VCaP (cell line): Measurements from ENCODE around the gene POLR2B.

Experiments used
- H3K27ac ChIP-seq: fragments of 450-650 bp; 2 replicates; pipeline ENCODE4 v1.5.1; 2017
- TF ChIP-seq, protein P1 (sequence below): fragments of 450-650 bp; conservative IDR thresholded peaks from 2 replicates; pipeline ENCODE4 v1.5.1; 2017; ENCODE audit warnings: mild to moderate bottlenecking, moderate library complexity

Gene POLR2B

DNA sequence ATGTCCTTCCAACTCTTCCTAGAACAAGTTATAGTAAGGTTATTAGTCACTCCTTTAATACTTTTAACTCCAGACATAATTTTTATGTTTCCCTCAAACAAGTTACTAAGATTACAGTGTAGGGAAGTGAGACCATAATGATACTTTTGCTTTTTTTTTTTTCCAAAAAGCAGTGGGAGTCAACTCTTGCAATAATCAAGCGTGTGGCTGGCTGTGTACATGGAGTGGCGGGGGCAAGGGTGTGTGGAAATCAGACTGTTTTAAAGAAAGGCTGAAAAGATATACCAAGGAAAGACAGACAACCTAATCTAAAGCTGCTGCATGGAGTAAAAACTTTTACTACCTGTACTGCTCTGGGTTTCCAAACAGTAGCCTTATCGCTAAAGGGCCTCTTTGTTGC, 5.4 kb upstream of the POLR2B start:
- TF ChIP-seq, protein P1, sequence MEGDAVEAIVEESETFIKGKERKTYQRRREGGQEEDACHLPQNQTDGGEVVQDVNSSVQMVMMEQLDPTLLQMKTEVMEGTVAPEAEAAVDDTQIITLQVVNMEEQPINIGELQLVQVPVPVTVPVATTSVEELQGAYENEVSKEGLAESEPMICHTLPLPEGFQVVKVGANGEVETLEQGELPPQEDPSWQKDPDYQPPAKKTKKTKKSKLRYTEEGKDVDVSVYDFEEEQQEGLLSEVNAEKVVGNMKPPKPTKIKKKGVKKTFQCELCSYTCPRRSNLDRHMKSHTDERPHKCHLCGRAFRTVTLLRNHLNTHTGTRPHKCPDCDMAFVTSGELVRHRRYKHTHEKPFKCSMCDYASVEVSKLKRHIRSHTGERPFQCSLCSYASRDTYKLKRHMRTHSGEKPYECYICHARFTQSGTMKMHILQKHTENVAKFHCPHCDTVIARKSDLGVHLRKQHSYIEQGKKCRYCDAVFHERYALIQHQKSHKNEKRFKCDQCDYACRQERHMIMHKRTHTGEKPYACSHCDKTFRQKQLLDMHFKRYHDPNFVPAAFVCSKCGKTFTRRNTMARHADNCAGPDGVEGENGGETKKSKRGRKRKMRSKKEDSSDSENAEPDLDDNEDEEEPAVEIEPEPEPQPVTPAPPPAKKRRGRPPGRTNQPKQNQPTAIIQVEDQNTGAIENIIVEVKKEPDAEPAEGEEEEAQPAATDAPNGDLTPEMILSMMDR = no peak

GRCh38 chr4:56976283-56976836, 2.3 kb upstream of the POLR2B start:
- H3K27ac ChIP-seq = peak overlapping the region; percentile 88
- TF ChIP-seq, protein P1 = no peak

More for the DNA sequence above, 5.4 kb upstream of the POLR2B start:
- no peak overlapping the region for H3K27ac ChIP-seq

DNA sequence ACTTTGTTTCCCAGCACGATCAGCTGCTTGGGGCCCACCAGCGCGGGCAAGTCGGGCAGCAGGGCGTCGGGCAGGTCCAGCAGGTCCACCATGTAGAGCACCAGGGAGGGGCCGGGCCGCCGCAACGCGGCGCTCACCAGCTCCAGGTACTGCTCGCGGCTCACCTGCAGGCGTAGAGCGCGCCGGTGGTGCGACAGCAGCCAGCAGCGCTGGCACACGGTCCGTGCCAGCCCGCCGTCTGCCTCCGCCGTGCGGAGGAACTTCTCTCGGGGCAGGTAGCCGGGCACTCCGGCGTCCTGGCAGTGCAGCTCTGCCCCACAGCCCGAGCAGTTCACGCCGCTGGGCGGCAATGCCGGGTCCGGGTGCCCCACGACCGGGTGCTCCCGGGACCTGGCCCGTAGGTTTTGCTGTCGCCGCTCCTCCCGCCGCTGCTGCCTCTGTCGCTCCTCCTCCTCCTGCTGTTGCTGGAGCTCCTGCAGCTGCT, 1.8 kb upstream of the POLR2B start:
- peak overlapping the region; percentile 88 for H3K27ac ChIP-seq
- TF ChIP-seq, protein P1 = peak; percentile 48

DNA sequence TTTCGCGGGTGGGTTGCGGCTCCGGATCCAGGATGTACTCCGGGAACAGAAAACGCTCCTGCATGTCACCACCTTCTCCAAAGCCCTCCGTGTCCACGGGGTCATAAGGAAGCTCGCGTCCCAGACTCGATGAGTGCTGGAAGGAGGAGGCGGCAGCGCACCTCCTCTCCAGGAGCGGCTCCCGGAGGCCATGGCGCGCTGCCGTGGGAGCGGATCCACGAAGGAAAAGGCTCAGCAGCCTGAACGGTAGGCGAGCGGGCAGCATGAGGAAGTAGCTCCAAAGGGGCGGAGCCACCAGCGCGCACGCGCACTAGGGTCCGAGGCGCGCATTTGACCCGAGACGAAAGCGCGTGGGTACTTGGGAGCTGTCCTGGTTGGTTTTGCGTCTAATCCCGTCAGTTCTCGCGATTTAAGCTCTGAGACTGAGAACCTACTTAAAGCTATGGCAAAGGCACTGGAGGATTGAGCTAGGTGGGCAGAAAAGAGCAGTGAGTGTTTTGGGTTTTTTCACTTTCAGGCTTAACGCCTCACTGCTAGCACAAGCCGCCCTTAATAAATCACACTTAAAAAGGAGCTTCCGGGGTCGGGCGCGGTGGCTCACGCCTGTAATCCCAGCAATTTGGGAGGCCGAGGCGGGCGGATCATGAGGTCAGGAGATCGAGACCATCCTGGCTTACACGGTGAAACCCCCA, 1.2 kb upstream of the POLR2B start, which contains the start of gene NOA1:
TSS of gene NOA1 (minus strand) at position 286 of the 692 bp plus-strand sequence. CDS start at position 265, 21 bp downstream.
- TF ChIP-seq, protein P1 = no peak
- peak within 1 kb of the TSS; percentile 88 for H3K27ac ChIP-seq

DNA sequence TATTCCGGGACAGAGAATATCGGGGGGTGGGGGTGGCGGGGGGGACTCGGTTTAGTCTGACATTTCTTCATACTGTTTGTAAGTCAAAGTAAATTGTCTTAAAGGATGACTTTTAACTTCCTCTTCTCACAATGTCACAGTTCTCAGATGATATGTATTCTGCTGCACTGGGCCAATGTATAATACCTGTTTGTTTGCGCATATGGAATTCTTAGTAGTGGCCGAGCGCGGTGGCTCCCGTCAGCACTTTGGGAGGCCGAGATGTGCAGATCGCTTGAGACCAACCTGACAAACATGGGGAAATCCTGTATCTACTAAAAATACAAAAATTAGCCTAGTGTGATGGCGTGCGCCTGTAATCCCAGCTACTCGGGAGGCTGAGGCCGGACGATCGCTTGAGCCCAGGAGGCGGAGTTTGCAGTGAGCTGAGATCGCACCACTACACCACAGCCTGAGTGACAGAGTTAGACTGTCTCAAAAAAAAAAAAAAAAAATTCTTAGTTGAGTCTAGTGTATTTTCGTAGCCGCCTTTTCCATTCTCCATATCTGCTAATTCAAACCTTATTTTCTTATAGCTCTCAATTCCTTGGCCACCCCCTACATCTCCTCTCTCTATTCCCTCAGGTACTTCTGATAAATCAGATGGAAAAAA, 851 bp downstream of the POLR2B start:
- TF ChIP-seq, protein P1 = no peak
- peak overlapping the region; percentile 88 for H3K27ac ChIP-seq

DNA sequence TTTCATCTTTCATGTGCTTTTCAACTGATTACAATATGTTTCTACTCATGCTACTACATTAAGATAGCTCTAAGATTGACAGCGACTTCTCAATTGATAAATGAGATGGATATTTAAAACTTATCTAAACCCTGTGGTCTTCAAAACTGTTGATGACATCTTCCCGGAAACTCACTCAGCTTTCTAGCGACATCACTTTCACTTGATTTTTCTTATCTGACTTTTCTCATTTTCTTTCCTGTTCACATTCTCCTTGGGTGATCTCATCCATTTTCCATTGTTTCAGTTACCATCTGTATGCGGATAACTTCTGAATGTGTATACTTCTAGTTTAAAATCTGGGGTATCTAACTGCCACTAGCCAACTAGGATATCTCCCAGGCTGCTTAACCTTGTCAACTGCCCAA, 3.1 kb downstream of the POLR2B start:
- TF ChIP-seq, protein P1 = no peak
- no peak overlapping the region for H3K27ac ChIP-seq

- no peak overlapping the region for H3K27ac ChIP-seq
- TF ChIP-seq, protein P1 = no peak
Observed at GRCh38 chr4:56986192-56986591, 7.5 kb downstream of the POLR2B start.
